ENCODE measurements around the gene ZNF619. TPM values are rescaled to one million over a fixed set of nuclear protein-coding genes. Genes with fewer than 3 reads are reported as not detected.
"Not testable (repeated sequence)": the region's sequence is repeated elsewhere in the genome, so short reads cannot be mapped to it uniquely, and the experiment has no call there.

ZNF619 gene
- total and polyA plus RNA-seq, 9 of the 15 experiments (the other 6 are each of a cell fraction or from before 2014, with no cell fraction given), result 1.3 to 9.1 (median 6.3) TPM

DNA sequence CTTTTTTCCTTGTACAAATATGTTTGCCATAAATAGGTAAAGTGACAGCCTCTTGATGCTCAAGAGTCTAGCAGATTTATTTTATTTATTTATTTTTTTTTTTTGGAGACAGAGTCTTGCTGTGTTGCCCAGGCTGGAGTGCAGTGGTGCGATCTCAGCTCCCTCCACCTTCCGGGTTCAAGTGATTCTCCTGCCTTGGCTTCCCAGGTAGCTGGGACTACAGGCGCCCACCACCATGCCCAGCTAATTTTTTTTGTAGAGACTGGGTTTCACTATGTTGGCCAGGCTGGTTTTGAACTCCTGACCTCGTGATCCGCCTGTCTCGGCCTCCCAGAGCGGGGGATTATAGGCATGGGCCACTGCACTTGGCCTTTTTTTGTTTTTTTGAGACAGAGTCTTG lies 14.1 kb upstream of the ZNF619 start:
- in situ Hi-C loops (cut with MboI), result loop anchor here (25.0 kb wide), 1 partner anchor 1051 kb away; the partner anchor contains the start of gene RPSA
- DNase-seq (ENCODE audit: extremely low read depth in 1 of 4, low spot score in 3 of 4); H3K27me3 ChIP-seq (ENCODE audit: control insufficient read depth in 2 of 2, insufficient read depth in 2 of 2, low read length in 2 of 2); H2AFZ ChIP-seq (ENCODE audit: low read depth, low read length); intact Hi-C loops (cut with micrococcal nuclease); ATAC-seq; H3K4me2 ChIP-seq (ENCODE audit: insufficient read depth, low read length); H4K20me1 ChIP-seq (replicated peaks; ENCODE audit: control insufficient read depth, insufficient read depth, low read length); H3K9ac ChIP-seq (ENCODE audit: insufficient read depth in 1 of 2, low read depth in 2 of 2, low read length in 2 of 2); H3K9me1 ChIP-seq (ENCODE audit: control insufficient read depth, insufficient read depth, low read length); H3K9me3 ChIP-seq (replicated peaks; ENCODE audit: control insufficient read depth, insufficient read depth, low read depth, low read length); BruUV-seq (replicated peaks); H3K27ac ChIP-seq (ENCODE audit: extremely low read depth, low read depth, low read length); H3K4me3 ChIP-seq; FAIRE-seq: not testable (repeated sequence)
- Histone ChIP-seq H3K79me2 (ENCODE audit: control insufficient read depth, insufficient read depth, low read length) (peaks cover 37% of the 10 kb centered on the region), H3K36me3 (ENCODE audit: control insufficient read depth, insufficient read depth, low read length) (peaks cover 77% of the 10 kb centered on the region), H3K4me1 (replicated peaks in 1 of 2; ENCODE audit: control insufficient read depth in 2 of 2, insufficient read depth in 2 of 2, low read length in 2 of 2) (peaks cover 13 to 20% of the 10 kb centered on the region in 2 experiments)
- CTCF ChIA-PET (ENCODE audit: low intra/inter-chr PET ratio), result interaction anchor here (0.7 kb wide), 1 partner anchor 273 kb away, joined by 3 read pairs; no protein-coding TSS in a partner anchor
- TF ChIP-seq ZNF121 (CRISPR knock-in tag; conservative IDR thresholded peaks at IDR 0.05), result peak; percentile 79
- peak; percentile 69 for TF ChIP-seq POLR2A (conservative IDR thresholded peaks at IDR 0.05)
- 0 out of 2 replicates have a peak, but pooled peaks have one; percentile 3 for TF ChIP-seq CBFA2T2 (conservative IDR thresholded peaks at IDR 0.05)
- peak; percentile 68 for TF ChIP-seq SUPT5H (IDR thresholded peaks at IDR 0.05)
- 79% methylated on average over 7 of the region's 7 CpGs for WGBS (ENCODE audit: insufficient coverage, low coverage, missing lambda C conversion rate)
- POLR2A ChIA-PET, result interaction anchor here (0.7 to 7.7 kb wide), 2 partner anchors 11 to 29 kb away, joined by 3 to 102 read pairs; partner anchors contain the start of gene ZNF619

GRCh38 chr3:40463579-40463978 lies 13.3 kb upstream of the ZNF619 start:
- no peak for FAIRE-seq
- Histone ChIP-seq H3K4me2 (ENCODE audit: insufficient read depth, low read length) (no peak overlapping the region), H3K9ac (ENCODE audit: insufficient read depth in 1 of 2, low read depth in 2 of 2, low read length in 2 of 2) (no peak overlapping the region), H3K9me1 (ENCODE audit: control insufficient read depth, insufficient read depth, low read length) (peaks cover 3% of the 10 kb centered on the region), H3K36me3 (ENCODE audit: control insufficient read depth, insufficient read depth, low read length) (peaks cover 69% of the 10 kb centered on the region), H2AFZ (ENCODE audit: low read depth, low read length) (no peak overlapping the region), H3K4me1 (replicated peaks in 1 of 2; ENCODE audit: control insufficient read depth in 2 of 2, insufficient read depth in 2 of 2, low read length in 2 of 2) (peaks cover 12 to 14% of the 10 kb centered on the region in 2 experiments), H3K27ac (ENCODE audit: extremely low read depth, low read depth, low read length) (no peak overlapping the region), H3K9me3 (replicated peaks; ENCODE audit: control insufficient read depth, insufficient read depth, low read depth, low read length) (no peaks in the 10 kb centered on the region), H4K20me1 (replicated peaks; ENCODE audit: control insufficient read depth, insufficient read depth, low read length) (no peaks in the 10 kb centered on the region; the same call in 1 of the 2 replicates), H3K27me3 (ENCODE audit: control insufficient read depth in 2 of 2, insufficient read depth in 2 of 2, low read length in 2 of 2) (no peaks in the 10 kb centered on the region), H3K4me3 (no peak overlapping the region), H3K79me2 (ENCODE audit: control insufficient read depth, insufficient read depth, low read length) (peaks cover 30% of the 10 kb centered on the region)
- BruUV-seq (replicated peaks), result no TSS peak
- no peak for DNase-seq (ENCODE audit: extremely low read depth in 1 of 4, low spot score in 3 of 4)
- intact Hi-C loops (cut with micrococcal nuclease) (no loop called here), in situ Hi-C loops (cut with MboI) (loop anchor here (25.0 kb wide), 1 partner anchor 1051 kb away; the partner anchor contains the start of gene RPSA)
- peak; percentile 23 for ATAC-seq
- 72% methylated on average over 2 of the region's 2 CpGs for WGBS (ENCODE audit: insufficient coverage, low coverage, missing lambda C conversion rate)
- CTCF ChIA-PET (ENCODE audit: low intra/inter-chr PET ratio), result no interaction called here
- POLR2A ChIA-PET, result interaction anchor here (0.6 to 7.7 kb wide), 4 partner anchors 10 to 126 kb away, joined by 3 to 102 read pairs (median 21); partner anchors contain the start of gene ZNF619
- no peak for TF ChIP-seq XRCC3 (IDR thresholded peaks at IDR 0.05)
- no peak for TF ChIP-seq ZNF165 (CRISPR knock-in tag; IDR thresholded peaks at IDR 0.05; ENCODE audit: borderline replicate concordance)
- TF ChIP-seq CHD2 (IDR thresholded peaks at IDR 0.05; ENCODE audit: low read depth, low read length), result no peak
- TF ChIP-seq CBFB (CRISPR knock-in tag; IDR thresholded peaks at IDR 0.05), result no peak
- TF ChIP-seq TFAP4 (CRISPR knock-in tag; IDR thresholded peaks at IDR 0.05; ENCODE audit: borderline replicate concordance), result no peak
- no peak for TF ChIP-seq ZNF785 (CRISPR knock-in tag; IDR thresholded peaks at IDR 0.05)
- TF ChIP-seq COPS2 (conservative IDR thresholded peaks at IDR 0.05), result no peak
- TF ChIP-seq, protein P1, sequence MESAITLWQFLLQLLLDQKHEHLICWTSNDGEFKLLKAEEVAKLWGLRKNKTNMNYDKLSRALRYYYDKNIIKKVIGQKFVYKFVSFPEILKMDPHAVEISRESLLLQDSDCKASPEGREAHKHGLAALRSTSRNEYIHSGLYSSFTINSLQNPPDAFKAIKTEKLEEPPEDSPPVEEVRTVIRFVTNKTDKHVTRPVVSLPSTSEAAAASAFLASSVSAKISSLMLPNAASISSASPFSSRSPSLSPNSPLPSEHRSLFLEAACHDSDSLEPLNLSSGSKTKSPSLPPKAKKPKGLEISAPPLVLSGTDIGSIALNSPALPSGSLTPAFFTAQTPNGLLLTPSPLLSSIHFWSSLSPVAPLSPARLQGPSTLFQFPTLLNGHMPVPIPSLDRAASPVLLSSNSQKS (CRISPR knock-in tag; IDR thresholded peaks at IDR 0.05), result 0 out of 2 replicates have a peak, but pooled peaks have one; percentile 8
- no peak for TF ChIP-seq FOXJ2 (tag; IDR thresholded peaks at IDR 0.05)
- TF ChIP-seq, protein P2, sequence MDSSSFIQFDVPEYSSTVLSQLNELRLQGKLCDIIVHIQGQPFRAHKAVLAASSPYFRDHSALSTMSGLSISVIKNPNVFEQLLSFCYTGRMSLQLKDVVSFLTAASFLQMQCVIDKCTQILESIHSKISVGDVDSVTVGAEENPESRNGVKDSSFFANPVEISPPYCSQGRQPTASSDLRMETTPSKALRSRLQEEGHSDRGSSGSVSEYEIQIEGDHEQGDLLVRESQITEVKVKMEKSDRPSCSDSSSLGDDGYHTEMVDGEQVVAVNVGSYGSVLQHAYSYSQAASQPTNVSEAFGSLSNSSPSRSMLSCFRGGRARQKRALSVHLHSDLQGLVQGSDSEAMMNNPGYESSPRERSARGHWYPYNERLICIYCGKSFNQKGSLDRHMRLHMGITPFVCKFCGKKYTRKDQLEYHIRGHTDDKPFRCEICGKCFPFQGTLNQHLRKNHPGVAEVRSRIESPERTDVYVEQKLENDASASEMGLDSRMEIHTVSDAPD (CRISPR knock-in tag; IDR thresholded peaks at IDR 0.05), result no peak
- TF ChIP-seq ELF2 (CRISPR knock-in tag; IDR thresholded peaks at IDR 0.05), result no peak

Measured in K562 (cell line).